Ishikawa (cell line): ENCODE results near the gene TCF15.

Experiments
- CEBPB ChIP-seq: IDR thresholded peaks from 2 replicates; pipeline ENCODE4 v1.6.1; 2012
- EGR1 ChIP-seq: IDR thresholded peaks from 2 replicates; pipeline ENCODE4 v1.6.1; 2012
- EP300 ChIP-seq: IDR thresholded peaks from 2 replicates; pipeline ENCODE4 v1.6.1; 2012; ENCODE audit warnings: borderline replicate concordance
- FOXM1 ChIP-seq: IDR thresholded peaks from 2 replicates; pipeline ENCODE4 v1.6.1; 2012; ENCODE audit warnings: low read depth, borderline replicate concordance
- NFIC ChIP-seq: IDR thresholded peaks from 2 replicates; pipeline ENCODE4 v1.6.1; 2012
- REST ChIP-seq: IDR thresholded peaks from 2 replicates; pipeline ENCODE4 v1.6.1; 2012; ENCODE audit warnings: low read depth, mild to moderate bottlenecking
- TAF1 ChIP-seq: IDR thresholded peaks from 2 replicates; pipeline ENCODE4 v1.6.1; 2012; ENCODE audit warnings: low read depth, mild to moderate bottlenecking
- TCF12 ChIP-seq: IDR thresholded peaks from 2 replicates; pipeline ENCODE4 v1.6.1; 2012; ENCODE audit warnings: low read depth
- TEAD4 ChIP-seq: IDR thresholded peaks from 2 replicates; pipeline ENCODE4 v1.6.1; 2012
- USF1 ChIP-seq: IDR thresholded peaks from 2 replicates; pipeline ENCODE4 v1.6.1; 2012
- YY1 ChIP-seq: IDR thresholded peaks from 2 replicates; pipeline ENCODE4 v1.6.1; 2012; ENCODE audit warnings: low read depth
- TF ChIP-seq, protein P1 (sequence below): IDR thresholded peaks from 2 replicates; pipeline ENCODE4 v1.6.1; 2012

DNA sequence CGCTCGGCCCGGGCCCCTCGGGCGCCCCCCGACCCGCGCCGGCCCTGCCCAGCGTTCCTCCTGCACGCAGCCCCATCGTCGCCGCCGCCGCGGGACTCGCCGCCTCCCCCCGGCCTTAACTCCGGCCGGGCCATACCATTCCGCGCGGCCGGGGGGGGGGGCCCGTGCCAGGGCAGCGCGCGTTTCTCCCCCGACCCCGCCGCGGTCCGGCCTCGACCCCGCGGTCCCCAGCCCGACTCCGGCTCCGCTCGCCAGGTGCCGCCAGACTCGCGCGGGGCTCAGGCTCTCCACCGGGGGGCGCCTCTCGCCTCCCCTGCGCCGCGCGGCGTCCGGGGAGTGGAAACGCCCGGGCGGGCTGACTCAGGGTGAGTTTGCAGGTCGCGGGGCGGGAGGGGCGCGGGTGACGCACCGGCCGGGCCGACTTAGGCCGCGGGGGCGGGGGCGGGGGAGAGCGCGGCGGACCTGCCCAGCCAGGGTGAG, 43.0 kb upstream of the TCF15 start, which contains the start of gene SRXN1:
- TF ChIP-seq TAF1 (no peak), REST (no peak), EP300 (peak; percentile 22; the same call in 1 of the 2 replicates), FOXM1 (no peak), YY1 (no peak), TCF12 (no peak; the same call in 1 of the 2 replicates), CEBPB (no peak), TEAD4 (no peak), EGR1 (peak; percentile 72), USF1 (no peak), NFIC (no peak)
- TF ChIP-seq, protein P1, sequence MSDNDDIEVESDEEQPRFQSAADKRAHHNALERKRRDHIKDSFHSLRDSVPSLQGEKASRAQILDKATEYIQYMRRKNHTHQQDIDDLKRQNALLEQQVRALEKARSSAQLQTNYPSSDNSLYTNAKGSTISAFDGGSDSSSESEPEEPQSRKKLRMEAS, result peak; percentile 34; the same call in 1 of the 2 replicates
